HuH-7.5 (cell line): ENCODE data around the gene ACSM3.
"Not testable (repeated sequence)": the region's sequence is repeated elsewhere in the genome, so short reads cannot be mapped to it uniquely, and the experiment has no call there.

Experiments
- DNase-seq: peaks from one replicate; pipeline ENCODE4 v3.0.0; 2011; ENCODE audit warnings: low spot score

The ACSM3 gene, protein sequence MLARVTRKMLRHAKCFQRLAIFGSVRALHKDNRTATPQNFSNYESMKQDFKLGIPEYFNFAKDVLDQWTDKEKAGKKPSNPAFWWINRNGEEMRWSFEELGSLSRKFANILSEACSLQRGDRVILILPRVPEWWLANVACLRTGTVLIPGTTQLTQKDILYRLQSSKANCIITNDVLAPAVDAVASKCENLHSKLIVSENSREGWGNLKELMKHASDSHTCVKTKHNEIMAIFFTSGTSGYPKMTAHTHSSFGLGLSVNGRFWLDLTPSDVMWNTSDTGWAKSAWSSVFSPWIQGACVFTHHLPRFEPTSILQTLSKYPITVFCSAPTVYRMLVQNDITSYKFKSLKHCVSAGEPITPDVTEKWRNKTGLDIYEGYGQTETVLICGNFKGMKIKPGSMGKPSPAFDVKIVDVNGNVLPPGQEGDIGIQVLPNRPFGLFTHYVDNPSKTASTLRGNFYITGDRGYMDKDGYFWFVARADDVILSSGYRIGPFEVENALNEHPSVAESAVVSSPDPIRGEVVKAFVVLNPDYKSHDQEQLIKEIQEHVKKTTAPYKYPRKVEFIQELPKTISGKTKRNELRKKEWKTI

DNA sequence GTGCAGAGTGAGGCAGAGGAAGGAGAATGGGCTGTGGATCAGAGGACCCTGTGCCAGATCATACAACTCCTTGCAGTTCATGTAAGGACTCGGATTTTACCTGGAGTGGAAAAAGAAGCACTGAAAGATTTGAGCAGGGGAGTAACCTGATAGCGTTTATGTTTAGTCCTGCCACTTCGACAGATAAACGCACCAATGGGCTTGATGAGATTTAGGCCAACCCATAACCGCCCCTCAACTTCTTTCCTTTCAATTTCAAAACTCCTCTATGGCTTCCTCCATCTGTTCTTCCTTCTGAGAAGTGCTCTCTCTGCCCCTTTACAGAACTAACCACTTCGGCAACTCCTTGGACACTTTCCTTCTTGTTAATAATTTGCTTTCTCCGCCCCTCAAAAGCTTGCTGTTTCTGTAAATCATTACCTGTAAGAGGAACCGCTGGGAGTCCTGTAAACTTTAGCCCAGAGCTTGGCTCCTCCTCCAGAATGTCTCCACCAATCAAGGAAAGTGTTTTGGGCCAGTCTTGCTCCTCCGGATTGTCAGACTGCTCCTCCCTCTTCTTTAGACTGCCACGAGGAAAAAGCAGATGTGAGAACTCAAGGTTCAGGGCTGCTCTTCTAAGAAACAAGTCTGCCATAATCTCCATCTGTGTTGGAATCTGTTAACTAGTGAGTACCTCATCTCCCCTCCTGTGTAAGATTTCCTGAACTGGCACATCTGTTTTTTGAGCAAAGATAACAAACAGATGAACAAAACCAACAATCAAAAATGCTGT lies at the start of gene ACSM3:
Gene ACSM3, plus strand, starts transcription at position 554 of the 772 bp plus-strand sequence. CDS start 6,021 bp downstream, outside the sequence.
- DNase-seq = peak; percentile 47

DNA sequence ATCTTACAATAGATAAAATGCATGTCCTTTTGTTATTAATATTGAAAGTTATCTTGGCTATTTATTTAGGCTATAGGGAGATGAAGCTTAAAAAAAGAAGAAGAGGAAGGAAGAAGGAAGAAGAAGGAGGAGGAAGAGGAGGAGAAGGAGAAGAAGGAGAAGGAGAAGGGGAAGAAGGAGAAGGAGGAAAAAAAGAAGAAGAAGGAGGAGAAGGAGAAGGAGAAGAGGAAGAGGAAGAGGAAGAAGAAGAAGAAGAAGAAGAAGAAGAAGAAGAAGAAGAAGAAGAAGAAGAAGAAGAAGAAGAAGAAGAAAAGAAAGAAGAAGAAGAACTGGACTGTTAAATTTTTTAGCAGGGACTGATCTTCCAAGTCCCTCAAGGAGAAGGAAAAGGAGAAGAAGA lies 46.1 kb upstream of the ACSM3 start:
- DNase-seq = not testable (repeated sequence)

DNA sequence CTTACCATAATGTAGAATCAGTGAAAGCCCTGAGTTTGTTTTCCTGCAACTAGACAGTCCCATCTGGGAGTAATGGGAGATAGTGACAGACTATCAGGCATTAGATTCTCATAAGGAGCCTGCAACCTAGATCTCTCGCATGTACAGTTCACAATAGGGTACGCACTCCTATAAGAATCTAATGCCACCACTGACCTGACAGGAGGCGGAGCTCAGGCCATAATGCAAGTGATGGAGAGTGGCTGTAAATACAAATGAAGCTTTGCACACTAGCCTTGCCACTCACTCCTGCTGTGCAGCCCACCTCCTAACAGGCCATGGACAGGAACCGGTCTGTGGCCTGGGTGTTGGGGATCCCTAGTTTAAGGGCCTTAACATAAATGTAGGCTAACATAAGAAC lies 43.6 kb upstream of the ACSM3 start:
- no peak for DNase-seq

DNA sequence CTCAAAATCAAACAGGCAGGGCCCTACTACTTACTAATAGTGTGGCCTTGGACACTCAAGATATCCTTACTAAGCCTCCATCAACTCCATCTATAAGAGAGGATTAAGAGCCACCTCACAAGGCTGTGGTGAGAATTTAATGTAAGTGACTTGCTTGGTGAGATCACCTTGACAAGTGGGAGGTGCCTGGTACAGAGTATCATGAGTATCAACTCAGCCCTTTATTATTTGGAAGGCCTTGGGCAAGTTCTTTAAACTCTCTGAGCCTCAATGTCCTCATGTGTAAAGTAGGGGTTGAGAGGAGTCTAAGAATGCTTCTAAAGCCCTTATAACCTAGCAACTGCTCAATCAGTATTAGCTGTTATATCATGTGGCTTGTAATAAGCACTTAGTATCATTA lies 37.2 kb upstream of the ACSM3 start:
- no peak for DNase-seq

DNA sequence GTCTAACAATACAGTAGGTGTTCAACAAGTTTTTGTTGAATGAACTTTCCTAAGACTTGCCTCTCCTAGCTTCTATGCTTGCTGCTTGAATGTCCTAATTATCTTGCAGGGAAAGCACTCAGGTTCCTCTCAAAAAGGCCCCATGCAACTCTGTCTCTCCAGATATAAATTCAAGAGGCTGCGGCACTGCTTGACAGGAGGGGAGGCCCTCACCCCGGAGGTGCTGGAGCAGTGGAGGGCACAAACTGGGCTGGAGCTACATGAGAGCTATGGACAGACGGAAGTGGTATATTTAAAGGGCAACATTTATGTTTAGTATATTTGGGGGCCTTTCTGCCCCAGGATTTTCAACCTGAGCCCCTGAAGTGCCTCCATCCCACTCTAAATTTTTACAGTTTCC lies 36.6 kb upstream of the ACSM3 start:
- DNase-seq = no peak

DNA sequence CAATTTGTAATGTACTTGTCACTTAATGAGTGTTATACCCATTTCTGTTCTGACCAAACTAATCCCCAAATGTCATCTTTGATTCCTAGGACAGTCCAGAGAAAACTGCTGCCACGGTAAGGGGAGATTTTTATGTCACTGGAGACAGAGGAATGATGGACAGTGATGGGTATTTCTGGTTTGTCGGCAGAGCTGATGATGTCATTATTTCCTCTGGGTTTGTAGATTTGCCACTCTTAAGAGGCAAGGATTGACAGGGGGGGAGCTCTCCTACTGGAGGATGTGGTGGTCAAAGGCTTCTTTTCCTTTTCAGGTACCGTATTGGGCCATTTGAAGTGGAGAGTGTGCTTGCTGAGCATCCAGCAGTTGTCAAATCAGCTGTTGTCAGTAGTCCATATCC lies 34.7 kb upstream of the ACSM3 start:
- no peak for DNase-seq

DNA sequence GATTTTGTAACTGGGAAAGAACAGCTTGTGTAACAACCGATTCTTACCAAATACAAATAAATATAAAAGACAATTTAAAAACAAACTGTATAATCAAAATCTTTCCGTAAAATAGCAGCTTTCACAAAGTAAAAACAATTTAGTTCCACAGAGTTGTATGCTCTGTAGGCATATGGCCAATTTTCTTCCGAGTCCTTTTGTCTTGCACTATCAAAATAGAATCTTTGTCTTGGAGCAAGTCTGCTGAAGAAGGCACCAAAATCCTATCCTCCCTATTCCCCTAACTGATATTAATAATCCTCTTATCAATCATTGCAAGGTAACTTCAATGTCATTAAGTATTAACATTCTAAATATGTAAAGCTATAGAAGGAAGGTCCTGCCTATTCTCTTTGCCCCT lies 29.8 kb upstream of the ACSM3 start:
- no peak for DNase-seq

DNA sequence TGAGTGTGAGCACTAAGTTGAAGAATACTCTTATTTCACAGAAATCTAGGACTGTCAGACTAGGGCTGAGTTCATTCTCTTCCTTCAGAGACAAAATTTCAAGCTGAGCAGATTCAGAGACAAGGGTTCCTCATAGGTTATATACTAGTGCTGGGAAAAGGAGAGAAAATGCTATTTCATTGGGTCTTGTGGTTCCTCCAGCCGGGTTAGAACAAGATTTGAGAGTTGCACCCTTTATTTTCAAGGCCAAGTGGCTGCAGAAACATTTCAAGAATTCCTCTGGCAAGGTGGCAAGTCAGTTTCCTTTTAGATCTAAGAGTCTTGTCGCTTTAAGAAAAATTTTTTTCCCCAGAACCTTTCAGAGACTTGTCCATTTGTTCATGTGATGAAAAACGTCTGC lies 29.0 kb upstream of the ACSM3 start:
- no peak for DNase-seq

DNA sequence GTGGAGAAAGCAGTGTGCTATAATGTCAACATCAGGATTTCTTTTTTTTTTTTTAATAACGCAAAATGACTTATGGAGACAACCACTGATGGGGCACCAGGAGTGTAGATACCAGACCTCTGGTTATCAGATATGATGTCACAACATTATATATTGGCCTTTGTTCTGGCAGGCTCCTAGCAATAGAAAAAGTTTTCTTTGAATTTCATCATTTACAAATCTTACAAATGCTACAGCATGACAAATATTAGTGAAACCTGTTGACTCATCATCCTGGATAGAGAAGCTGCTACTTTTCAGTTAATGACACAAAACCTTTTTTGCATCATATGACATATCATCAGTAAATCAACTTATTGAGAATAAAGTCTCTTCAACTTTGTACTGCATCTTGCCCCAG lies 28.3 kb upstream of the ACSM3 start:
- DNase-seq = no peak

DNA sequence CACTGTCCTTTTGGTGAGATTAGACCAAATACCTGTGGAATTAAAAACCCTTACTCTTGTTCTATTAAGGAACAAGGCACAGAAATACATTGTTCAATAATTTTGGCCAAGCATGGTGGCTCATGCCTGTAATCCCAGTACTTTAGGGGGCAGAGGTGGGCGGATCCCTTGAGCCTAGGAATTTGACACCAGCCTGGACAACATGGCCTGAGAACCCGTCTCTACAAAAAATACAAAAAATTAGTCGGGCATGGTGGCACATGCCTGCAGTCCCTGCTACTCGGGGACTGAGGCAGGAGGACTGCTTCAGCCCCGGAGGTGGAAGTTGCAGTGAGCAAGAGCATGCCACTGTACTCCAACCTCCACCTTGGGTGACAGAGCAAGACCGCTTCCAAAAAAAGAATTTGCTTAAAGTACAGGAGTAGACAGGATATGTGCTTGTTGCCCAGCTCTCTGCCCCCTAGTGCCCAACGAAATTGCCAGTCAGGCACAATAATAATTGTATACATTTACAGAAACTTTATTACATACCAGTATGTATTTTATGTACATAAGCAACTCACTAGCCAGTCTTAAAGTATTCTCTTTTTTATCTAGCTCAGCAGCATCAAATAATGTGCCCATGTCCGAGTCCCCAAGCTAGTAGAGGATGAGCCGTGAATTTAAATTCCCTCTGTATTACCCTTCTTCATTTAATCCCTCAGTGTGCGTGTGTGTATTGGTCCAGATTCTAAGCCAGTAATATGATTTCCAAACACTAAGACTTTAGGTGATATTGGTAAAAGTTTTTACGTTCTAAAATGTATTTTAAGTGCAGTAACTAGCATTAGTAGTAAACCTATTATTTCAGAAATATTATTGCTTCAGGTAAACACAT lies 23.6 kb upstream of the ACSM3 start:
- DNase-seq = no peak

DNA sequence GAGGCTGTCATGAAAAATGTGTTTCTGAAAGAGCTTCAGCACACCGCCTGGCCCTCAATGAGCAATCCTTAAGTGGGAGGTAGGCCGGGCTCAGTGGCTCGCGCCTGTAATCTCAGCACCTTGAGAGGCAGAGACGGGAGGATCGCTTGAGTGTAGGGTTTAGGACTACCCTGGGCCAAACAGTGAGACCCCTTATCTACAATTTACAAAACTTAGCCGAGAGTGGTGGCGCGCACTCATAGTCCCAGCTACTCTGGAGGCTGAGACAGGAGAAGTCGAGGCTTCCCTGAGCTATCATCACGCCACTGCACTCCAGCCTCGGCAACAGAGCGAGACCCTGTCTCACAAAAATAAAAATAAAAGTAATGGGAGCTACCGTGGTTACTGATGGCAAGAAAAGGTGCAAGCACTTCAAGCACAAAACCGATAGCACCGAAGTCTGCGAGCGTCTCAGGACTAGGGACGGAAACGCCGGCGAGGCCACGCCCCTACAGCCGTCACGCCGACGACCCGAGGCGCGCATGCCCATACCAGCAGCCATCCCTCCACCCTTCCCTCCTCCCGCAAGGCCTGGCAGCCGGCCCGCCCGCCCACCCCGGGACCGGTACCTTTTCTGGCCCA lies 22.8 kb upstream of the ACSM3 start:
- DNase-seq = peak; percentile 64

DNA sequence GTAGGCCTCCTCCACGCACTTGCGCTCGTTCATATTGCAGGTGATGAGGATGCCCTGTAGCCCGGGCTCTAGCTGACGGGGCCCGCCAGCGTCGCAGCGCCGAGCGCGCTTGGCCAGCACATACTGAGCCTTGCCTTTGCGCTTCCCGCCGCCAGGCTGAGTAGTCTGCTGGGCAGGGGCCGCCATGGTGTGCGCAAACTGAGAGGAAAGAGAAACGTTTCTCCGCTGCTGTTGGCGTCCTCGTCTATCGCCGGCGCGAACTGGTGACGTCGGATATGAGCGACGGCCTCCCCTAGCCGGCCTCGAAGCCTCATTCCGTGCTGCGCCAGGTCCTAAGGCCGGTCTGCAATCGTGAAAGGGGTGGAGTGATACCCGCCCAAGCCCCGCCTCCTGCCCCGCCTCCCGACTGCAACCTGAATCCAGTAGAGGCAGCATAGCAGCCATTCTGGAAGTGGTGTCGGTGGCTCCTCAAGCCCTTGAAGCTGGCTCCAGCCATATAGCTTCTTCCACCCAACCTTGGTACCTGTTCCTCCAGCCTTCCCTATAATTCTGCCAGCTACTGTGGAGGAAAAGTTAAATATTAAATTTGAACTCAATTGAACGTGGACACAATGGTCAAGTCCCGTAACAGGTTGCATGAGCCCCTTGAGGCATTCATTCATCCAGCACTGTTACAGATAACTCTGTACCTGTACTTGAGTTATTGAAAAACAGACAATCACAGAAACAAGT lies 22.1 kb upstream of the ACSM3 start, which contains the start of gene THUMPD1:
Gene THUMPD1, minus strand, starts transcription at position 265 of the 732 bp plus-strand sequence. Its CDS starts 79 bp downstream, at position 186.
- peak; percentile 77 for DNase-seq

DNA sequence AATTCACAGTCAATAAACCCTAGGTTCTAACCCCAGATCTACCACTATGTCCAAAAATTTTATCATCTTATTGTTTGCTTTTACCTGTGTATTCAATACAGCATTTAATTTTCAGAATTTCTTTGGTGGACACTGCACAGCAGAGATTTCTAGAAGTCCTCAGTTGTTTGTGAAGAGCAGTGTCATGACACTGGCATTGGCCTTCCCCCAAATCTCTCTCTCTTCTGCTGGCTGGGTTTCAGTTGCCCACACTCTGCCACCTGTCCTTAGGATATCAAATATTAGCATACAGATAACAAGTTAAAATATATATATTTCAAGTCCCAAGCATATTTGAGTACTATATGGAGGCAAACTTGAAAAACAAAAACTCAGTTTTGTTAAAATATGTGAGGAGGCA lies 20.2 kb upstream of the ACSM3 start:
- DNase-seq = no peak

DNA sequence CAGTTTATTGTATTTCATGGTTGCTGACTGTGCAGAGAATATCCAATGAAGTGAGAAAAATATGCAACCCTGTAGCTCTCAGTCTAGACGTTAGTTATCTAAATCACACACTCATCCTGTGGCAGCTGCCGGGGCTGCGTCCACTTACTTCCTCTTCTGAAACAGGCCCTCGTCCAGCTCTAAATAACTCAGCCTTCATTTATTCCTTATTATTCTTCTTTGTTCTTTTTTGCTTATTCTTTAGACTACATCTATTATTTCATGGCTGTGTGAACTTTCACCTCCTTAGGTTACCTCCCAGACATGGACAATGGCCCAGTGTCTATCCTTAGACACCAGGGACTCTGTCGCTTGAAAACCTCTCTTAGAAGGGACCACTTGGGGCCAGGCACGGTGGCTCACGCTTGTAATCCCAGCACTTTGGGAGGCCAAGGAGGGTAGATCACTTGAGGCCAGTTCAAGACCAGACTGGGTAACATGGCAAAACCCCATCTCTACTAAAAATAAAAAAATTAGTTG lies 18.8 kb upstream of the ACSM3 start:
- no peak for DNase-seq

DNA sequence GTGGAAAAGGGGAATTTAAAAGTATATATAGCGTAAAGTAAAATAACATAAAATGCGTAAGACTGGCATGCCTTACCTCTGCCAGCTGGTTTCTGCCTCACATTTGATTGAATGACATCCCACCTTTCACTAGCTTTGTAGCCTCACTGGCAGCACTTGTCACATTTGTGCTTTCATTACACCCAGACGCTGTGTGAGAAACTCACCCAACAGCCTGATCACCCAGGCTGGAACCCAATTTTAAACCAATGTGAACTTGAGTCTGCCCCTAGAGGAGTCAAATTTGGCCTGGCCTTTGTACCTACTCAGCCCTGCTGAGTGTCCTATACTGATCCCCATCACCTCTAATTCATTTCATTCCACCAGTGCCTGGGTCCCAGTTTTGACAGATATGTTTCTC lies 17.4 kb upstream of the ACSM3 start:
- no peak for DNase-seq

DNA sequence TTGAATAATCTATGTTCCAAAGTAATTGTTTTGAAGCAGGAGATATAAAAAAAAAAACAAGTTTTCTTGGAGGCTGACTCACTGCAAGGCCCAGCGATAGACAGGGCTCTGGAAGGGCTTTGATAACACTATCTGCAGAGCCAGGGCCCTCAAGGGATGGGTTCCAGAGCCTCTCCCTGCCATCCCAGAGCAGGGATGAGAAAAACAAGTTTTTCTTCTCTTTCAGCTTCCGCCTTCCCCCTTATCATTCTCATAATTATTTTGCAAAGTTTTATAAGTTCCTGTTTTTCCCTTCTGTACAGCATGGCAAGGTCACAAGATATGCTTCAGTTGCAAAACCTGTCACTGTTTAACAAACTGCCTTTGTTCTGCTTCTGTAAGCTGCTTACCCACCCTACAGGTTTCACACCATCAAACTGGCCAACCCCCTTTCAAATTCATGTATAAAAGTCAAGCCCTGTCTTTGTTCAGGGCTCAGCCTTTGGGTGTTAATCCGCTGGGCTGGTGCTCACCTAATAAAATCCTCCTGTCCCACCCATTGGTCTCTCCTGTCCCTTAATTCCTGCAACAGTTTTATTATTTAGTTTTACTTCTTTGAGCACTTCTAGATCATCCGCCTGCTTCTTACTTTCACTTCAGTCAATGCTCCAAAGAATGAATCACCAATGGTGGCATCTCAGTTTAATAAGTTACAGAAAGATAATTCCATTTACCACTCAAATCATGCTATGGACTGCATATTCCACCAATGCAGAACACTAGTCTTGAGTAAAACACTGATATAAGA lies 16.6 kb upstream of the ACSM3 start:
- DNase-seq = no peak

DNA sequence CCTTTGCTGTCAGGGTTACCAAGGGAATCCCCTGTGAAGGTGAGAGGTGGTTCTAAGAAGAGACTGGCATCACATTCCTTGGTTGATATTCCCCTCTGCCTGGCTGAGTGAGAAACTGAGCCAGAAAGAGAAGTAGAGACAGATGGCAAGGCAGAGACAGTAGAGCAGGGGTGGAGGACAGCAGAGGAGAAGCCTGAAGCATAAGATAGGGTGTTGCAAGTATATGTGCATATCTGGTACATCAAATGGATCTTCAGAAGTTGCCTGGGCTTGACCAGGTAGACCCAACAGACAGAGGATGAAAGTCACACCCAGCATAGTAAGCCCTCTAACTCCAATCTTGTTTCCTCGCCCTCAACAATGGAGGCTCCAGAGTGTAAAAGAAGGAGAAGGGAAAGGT lies 14.3 kb upstream of the ACSM3 start:
- no peak for DNase-seq

DNA sequence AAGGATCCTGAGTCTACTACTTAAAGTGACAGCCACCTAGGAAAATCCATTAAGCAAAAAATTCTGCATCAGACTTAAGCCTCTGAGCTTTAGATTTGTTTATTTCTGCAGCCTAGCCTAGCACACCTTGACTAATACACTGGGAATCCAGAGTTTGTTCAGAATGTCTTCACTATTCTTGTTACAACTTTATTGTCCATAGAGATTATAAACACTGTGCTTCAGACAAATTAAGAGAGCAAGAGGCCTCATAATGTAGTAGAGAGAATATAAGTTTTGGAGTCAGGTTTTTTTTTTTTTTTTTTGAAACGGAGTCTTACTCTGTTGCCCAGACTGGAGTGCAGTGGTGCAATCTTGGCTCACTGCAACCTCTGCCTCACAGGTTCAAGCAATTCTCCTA lies 13.3 kb upstream of the ACSM3 start:
- DNase-seq = no peak

DNA sequence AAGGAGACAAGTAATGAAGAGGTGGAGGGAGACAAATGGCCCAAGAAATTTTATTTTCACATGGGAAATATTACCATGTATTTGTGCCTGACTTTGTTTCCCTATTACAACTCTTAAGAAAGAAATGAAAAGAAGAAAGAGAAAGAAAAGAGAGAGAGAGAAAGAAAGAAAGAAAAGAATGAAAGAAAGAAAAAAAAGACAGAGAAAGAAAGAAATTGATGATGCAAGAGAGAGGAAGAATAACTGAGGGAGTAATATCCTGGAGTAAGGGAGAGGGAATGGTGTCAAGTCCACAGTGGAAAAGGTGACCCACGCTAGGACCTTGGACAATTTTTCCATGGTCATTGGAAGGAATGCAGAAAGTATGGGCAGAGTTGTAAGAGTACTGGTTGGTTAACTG lies 10.1 kb upstream of the ACSM3 start:
- no peak for DNase-seq

DNA sequence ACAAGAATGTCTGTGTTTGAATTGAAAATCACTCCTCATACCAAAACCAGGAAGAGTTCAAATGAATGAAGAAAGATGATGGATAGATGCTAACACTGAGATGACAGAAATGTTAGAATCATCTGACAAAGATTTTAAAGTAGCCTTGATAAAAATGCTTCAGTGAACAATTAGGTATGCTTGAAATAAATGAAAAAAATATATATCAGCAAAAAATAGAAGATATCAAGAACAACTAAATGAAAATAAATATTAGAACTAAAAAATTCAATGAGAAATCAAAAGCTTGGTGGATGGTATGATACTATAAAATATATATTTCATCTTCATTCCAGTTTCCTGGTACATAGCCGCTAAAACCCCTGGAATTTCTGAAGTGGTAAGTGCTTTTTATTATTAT lies 8.6 kb upstream of the ACSM3 start:
- no peak for DNase-seq
